ENCODE results near the gene CRAMP1.
A peak's percentile ranks its signal among the peaks of the same experiment; 100 is the strongest.
"Not testable (repeated sequence)": the region's sequence is repeated elsewhere in the genome, so short reads cannot be mapped to it uniquely, and the experiment has no call there.

CRAMP1 gene

GRCh38 chr16:1696863-1697262 lies 84.7 kb downstream of the CRAMP1 start:
- DNase-seq (ENCODE audit: low read depth) = no peak
- TF ChIP-seq CTCF (conservative IDR thresholded peaks at IDR 0.05; ENCODE audit: low read depth, low read length) = no peak
- no peak overlapping the region for H3K4me3 ChIP-seq (ENCODE audit: low read length)

GRCh38 chr16:1698680-1699079 lies 86.5 kb downstream of the CRAMP1 start:
- H3K4me3 ChIP-seq (ENCODE audit: low read length) = no peak overlapping the region
- no peak for TF ChIP-seq CTCF (conservative IDR thresholded peaks at IDR 0.05; ENCODE audit: low read depth, low read length)
- no peak for DNase-seq (ENCODE audit: low read depth)

- no peak for DNase-seq (ENCODE audit: low read depth)
- H3K4me3 ChIP-seq (ENCODE audit: low read length) = no peak overlapping the region
- TF ChIP-seq CTCF (conservative IDR thresholded peaks at IDR 0.05; ENCODE audit: low read depth, low read length) = no peak
These were observed 88.1 kb downstream of the CRAMP1 start for GRCh38 chr16:1700246-1700645.

- no peak for DNase-seq (ENCODE audit: low read depth)
- no peak for TF ChIP-seq CTCF (conservative IDR thresholded peaks at IDR 0.05; ENCODE audit: low read depth, low read length)
- no peak overlapping the region for H3K4me3 ChIP-seq (ENCODE audit: low read length)
These were observed 89.2 kb downstream of the CRAMP1 start for GRCh38 chr16:1701216-1701878.

- not testable (repeated sequence) for DNase-seq (ENCODE audit: low read depth)
- H3K4me3 ChIP-seq (ENCODE audit: low read length) = peak overlapping the region; percentile 83
These were observed 93.1 kb downstream of the CRAMP1 start for GRCh38 chr16:1705324-1705687.

- H3K4me3 ChIP-seq (ENCODE audit: low read length) = peak within 1 kb of the TSS; percentile 90
- no peak for DNase-seq (ENCODE audit: low read depth)
- peak; percentile 61 for TF ChIP-seq CTCF (conservative IDR thresholded peaks at IDR 0.05; ENCODE audit: low read depth, low read length)
These were observed 93.7 kb downstream of the CRAMP1 start, which contains the start of gene MAPK8IP3 for GRCh38 chr16:1705688-1706385. Gene MAPK8IP3, plus strand, starts transcription at chr16:1706195. Its CDS starts 145 bp downstream, at chr16:1706340.

- H3K4me3 ChIP-seq (ENCODE audit: low read length) = peak overlapping the region; percentile 90
- DNase-seq (ENCODE audit: low read depth) = no peak
- no peak for TF ChIP-seq CTCF (conservative IDR thresholded peaks at IDR 0.05; ENCODE audit: low read depth, low read length)
These were observed 94.4 kb downstream of the CRAMP1 start for GRCh38 chr16:1706386-1707192.

All from retinal pigment epithelial cell (primary cell).